ENCODE results near the gene RAD51B.

The RAD51B gene

GRCh38 chr14:68514608-68515194 lies 695.1 kb downstream of the RAD51B start:
- no peak for DNase-seq (ENCODE audit: low read depth, low spot score)
- H3K27ac ChIP-seq, result peak overlapping the region; percentile 66

GRCh38 chr14:68516342-68516741 lies 696.8 kb downstream of the RAD51B start:
- H3K27ac ChIP-seq, result no peak overlapping the region
- no peak for DNase-seq (ENCODE audit: low read depth, low spot score)

GRCh38 chr14:68518166-68518565 lies 698.6 kb downstream of the RAD51B start:
- peak overlapping the region; percentile 96 for H3K27ac ChIP-seq
- no peak for DNase-seq (ENCODE audit: low read depth, low spot score)

GRCh38 chr14:68518761-68519670 lies 699.4 kb downstream of the RAD51B start:
- H3K27ac ChIP-seq, result peak overlapping the region; percentile 96
- DNase-seq (ENCODE audit: low read depth, low spot score), result no peak

- no peak for DNase-seq (ENCODE audit: low read depth, low spot score)
- H3K27ac ChIP-seq, result peak overlapping the region; percentile 96
Measured at GRCh38 chr14:68519671-68520187, 700.1 kb downstream of the RAD51B start.

- DNase-seq (ENCODE audit: low read depth, low spot score), result peak; percentile 77
Measured at GRCh38 chr14:68520637-68521556, 701.3 kb downstream of the RAD51B start.

GRCh38 chr14:68521557-68521901 lies 702.0 kb downstream of the RAD51B start:
- no peak for DNase-seq (ENCODE audit: low read depth, low spot score)
- peak overlapping the region; percentile 96 for H3K27ac ChIP-seq

More at GRCh38 chr14:68520637-68521556, 701.3 kb downstream of the RAD51B start:
- H3K27ac ChIP-seq, result peak overlapping the region; percentile 96

GRCh38 chr14:68521961-68522509 lies 702.5 kb downstream of the RAD51B start:
- no peak for DNase-seq (ENCODE audit: low read depth, low spot score)

GRCh38 chr14:68522510-68523325 lies 703.1 kb downstream of the RAD51B start:
- no peak for DNase-seq (ENCODE audit: low read depth, low spot score)

More at GRCh38 chr14:68521961-68522509, 702.5 kb downstream of the RAD51B start:
- peak overlapping the region; percentile 96 for H3K27ac ChIP-seq

GRCh38 chr14:68523326-68523610 lies 703.7 kb downstream of the RAD51B start:
- H3K27ac ChIP-seq, result no peak overlapping the region
- no peak for DNase-seq (ENCODE audit: low read depth, low spot score)

More at GRCh38 chr14:68522510-68523325, 703.1 kb downstream of the RAD51B start:
- H3K27ac ChIP-seq, result peak overlapping the region; percentile 96

- no peak for DNase-seq (ENCODE audit: low read depth, low spot score)
- no peak overlapping the region for H3K27ac ChIP-seq
Measured at GRCh38 chr14:68523989-68524725, 704.6 kb downstream of the RAD51B start.

- H3K27ac ChIP-seq, result peak overlapping the region; percentile 83
- no peak for DNase-seq (ENCODE audit: low read depth, low spot score)
Measured at GRCh38 chr14:68525516-68525915, 705.9 kb downstream of the RAD51B start.

GRCh38 chr14:68526512-68527091 lies 707.0 kb downstream of the RAD51B start:
- peak overlapping the region; percentile 83 for H3K27ac ChIP-seq

GRCh38 chr14:68527329-68527851 lies 707.8 kb downstream of the RAD51B start:
- no peak for DNase-seq (ENCODE audit: low read depth, low spot score)
- peak overlapping the region; percentile 83 for H3K27ac ChIP-seq

More at GRCh38 chr14:68526512-68527091, 707.0 kb downstream of the RAD51B start:
- DNase-seq (ENCODE audit: low read depth, low spot score), result peak; percentile 61

- no peak for DNase-seq (ENCODE audit: low read depth, low spot score)
- H3K27ac ChIP-seq, result peak overlapping the region; percentile 83
Measured at GRCh38 chr14:68528040-68528687, 708.6 kb downstream of the RAD51B start.

- no peak overlapping the region for H3K27ac ChIP-seq
- DNase-seq (ENCODE audit: low read depth, low spot score), result no peak
Measured at GRCh38 chr14:68530443-68530842, 710.9 kb downstream of the RAD51B start.

- no peak overlapping the region for H3K27ac ChIP-seq
- no peak for DNase-seq (ENCODE audit: low read depth, low spot score)
Measured at GRCh38 chr14:68532496-68532895, 712.9 kb downstream of the RAD51B start.

Measured in epithelial cell of prostate (primary cell).